ENCODE measurements around the gene SLC2A6. TPM values are rescaled to one million over a fixed set of nuclear protein-coding genes. Genes with fewer than 3 reads are reported as not detected.

The SLC2A6 gene
- polyA plus RNA-seq, 2 donors: 0.69 TPM

DNA sequence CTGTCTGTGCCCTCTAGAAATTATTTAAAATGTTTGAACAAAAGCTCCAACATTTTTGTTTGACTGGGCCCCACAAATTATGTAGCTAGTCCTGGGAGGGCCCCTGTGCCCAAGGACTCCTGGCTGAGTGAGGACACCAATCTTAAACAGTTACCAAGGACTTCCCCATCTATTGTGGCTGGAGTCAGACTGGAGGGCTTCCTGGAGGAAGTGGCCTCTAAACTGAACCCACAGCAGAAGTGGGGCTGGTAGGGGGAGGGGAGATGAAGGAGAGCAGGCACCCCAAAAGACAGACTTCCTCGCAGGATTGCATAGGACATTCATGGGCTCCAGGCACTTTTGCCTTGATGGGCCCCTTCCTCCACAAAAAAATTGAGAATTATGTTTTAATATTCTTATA, 48.7 kb downstream of the SLC2A6 start:
- no peaks in the 10 kb centered on the region for H3K27me3 ChIP-seq (ENCODE audit: control insufficient read depth in 1 of 2, insufficient read depth in 2 of 2, low read length in 2 of 2)
- H3K4me1 ChIP-seq (ENCODE audit: control insufficient read depth in 2 of 2, insufficient read depth in 2 of 2, low read length in 1 of 2): peaks cover 0 to 5% of the 10 kb centered on the region in 2 donors
- H3K27ac ChIP-seq (ENCODE audit: low read depth in 2 of 2, low read length in 1 of 2): no peak overlapping the region
- no peaks in the 10 kb centered on the region for H3K9me3 ChIP-seq (ENCODE audit: control insufficient read depth in 2 of 2, insufficient read depth in 1 of 2, low read depth in 1 of 2, low read length in 1 of 2)
- 95 to 100% methylated on average over 1 of the region's 1 CpG for WGBS, 2 donors
- no peak overlapping the region for H3K4me3 ChIP-seq (ENCODE audit: low read depth in 1 of 2, low read length in 2 of 2)
- peaks cover 0 to 3% of the 10 kb centered on the region in 2 donors for H3K36me3 ChIP-seq (ENCODE audit: control insufficient read depth in 2 of 2, insufficient read depth in 2 of 2, low read length in 1 of 2)

DNA sequence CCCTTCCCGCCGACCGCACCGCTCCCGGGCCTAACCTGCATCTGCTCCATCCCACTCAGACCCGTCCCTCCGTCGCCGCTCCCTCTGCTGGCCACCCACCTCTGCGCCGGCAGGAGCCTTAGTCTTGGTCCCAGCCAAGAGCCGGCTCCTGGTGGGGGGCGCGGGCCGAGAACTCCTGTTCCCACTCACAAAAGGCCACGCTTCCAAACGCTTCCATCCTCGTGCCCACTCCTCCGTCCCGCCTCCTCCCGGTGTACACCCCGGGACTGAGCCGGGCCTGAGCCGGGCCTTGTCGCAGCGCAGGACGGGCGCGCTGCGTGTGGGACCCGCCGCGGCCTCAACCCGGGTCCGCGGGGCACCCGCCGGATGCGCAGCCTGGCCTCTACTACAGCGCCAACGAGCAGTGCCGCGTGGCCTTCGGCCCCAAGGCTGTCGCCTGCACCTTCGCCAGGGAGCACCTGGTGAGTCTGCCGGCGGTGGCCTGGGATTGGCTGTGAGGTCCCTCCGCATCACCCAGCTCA, 49.2 kb downstream of the SLC2A6 start:
- no peaks in the 10 kb centered on the region for H3K27me3 ChIP-seq (ENCODE audit: control insufficient read depth in 1 of 2, insufficient read depth in 2 of 2, low read length in 2 of 2)
- peaks cover 0 to 5% of the 10 kb centered on the region in 2 donors for H3K4me1 ChIP-seq (ENCODE audit: control insufficient read depth in 2 of 2, insufficient read depth in 2 of 2, low read length in 1 of 2)

DNA sequence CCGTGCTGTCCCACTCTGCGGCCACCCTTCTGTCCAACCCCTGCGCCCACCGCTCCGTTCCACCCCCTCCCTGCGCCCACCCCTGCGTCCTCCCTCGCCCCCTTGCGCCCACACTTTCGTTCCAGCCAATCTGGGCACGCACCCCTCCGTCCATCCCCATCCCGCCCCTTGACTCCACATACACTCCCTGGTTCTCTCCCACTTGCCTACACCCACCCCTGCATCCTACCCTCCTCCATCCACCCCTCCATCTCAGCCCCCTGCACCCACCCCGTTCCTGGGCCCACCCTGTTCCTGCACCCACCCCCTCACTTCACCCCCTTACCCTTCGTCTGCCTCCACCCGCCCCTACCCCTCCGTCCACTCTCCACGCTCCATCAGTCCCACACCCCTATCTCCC, 49.7 kb downstream of the SLC2A6 start:
- Histone ChIP-seq H3K4me1 (ENCODE audit: control insufficient read depth in 2 of 2, insufficient read depth in 2 of 2, low read length in 1 of 2) (peaks cover 0 to 5% of the 10 kb centered on the region in 2 donors), H3K27ac (ENCODE audit: low read depth in 2 of 2, low read length in 1 of 2) (no peak overlapping the region), H3K36me3 (ENCODE audit: control insufficient read depth in 2 of 2, insufficient read depth in 2 of 2, low read length in 1 of 2) (peaks cover 0 to 3% of the 10 kb centered on the region in 2 donors), H3K4me3 (ENCODE audit: low read depth in 1 of 2, low read length in 2 of 2) (no peak overlapping the region), H3K9me3 (ENCODE audit: control insufficient read depth in 2 of 2, insufficient read depth in 1 of 2, low read depth in 1 of 2, low read length in 1 of 2) (no peaks in the 10 kb centered on the region), H3K27me3 (ENCODE audit: control insufficient read depth in 1 of 2, insufficient read depth in 2 of 2, low read length in 2 of 2) (no peaks in the 10 kb centered on the region)
- 4 to 5% methylated on average over 8 to 18 of the region's 18 CpGs for WGBS, 2 donors

More for the DNA sequence above, 49.2 kb downstream of the SLC2A6 start:
- H3K36me3 ChIP-seq (ENCODE audit: control insufficient read depth in 2 of 2, insufficient read depth in 2 of 2, low read length in 1 of 2): peaks cover 0 to 3% of the 10 kb centered on the region in 2 donors
- WGBS, 2 donors: 28 to 35% methylated on average over 48 to 49 of the region's 49 CpGs
- no peaks in the 10 kb centered on the region for H3K9me3 ChIP-seq (ENCODE audit: control insufficient read depth in 2 of 2, insufficient read depth in 1 of 2, low read depth in 1 of 2, low read length in 1 of 2)
- no peak overlapping the region for H3K27ac ChIP-seq (ENCODE audit: low read depth in 2 of 2, low read length in 1 of 2)
- no peak overlapping the region for H3K4me3 ChIP-seq (ENCODE audit: low read depth in 1 of 2, low read length in 2 of 2)

DNA sequence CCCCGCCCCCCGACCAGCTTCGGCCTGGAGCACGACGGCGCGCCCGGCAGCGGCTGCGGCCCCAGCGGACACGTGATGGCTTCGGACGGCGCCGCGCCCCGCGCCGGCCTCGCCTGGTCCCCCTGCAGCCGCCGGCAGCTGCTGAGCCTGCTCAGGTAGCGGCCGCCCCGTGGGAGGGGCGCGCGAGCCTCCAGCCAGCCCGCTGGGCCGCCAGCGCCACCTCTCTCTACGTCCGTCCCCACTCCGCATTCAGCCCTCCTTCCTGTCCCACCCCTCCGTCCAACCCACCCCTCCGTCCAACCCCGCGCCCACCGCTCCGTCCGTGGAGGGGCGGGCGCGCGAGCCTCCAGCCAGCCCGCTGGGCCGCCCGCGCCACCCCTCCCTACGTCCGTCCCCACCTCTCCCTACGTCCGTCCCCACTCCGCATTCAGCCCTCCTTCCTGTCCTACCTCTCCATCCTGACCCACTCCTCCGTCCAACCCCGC, 50.2 kb downstream of the SLC2A6 start:
- whole genome bisulfite sequencing, 2 donors: 1 to 2% methylated on average over 35 to 57 of the region's 57 CpGs
- peaks cover 0 to 3% of the 10 kb centered on the region in 2 donors for H3K36me3 ChIP-seq (ENCODE audit: control insufficient read depth in 2 of 2, insufficient read depth in 2 of 2, low read length in 1 of 2)
- peak overlapping the region; percentile 13 to 29 for H3K4me3 ChIP-seq (ENCODE audit: low read depth in 1 of 2, low read length in 2 of 2)
- H3K9me3 ChIP-seq (ENCODE audit: control insufficient read depth in 2 of 2, insufficient read depth in 1 of 2, low read depth in 1 of 2, low read length in 1 of 2): no peaks in the 10 kb centered on the region
- no peak overlapping the region for H3K27ac ChIP-seq (ENCODE audit: low read depth in 2 of 2, low read length in 1 of 2)
- H3K4me1 ChIP-seq (ENCODE audit: control insufficient read depth in 2 of 2, insufficient read depth in 2 of 2, low read length in 1 of 2): peaks cover 0 to 5% of the 10 kb centered on the region in 2 donors
- no peaks in the 10 kb centered on the region for H3K27me3 ChIP-seq (ENCODE audit: control insufficient read depth in 1 of 2, insufficient read depth in 2 of 2, low read length in 2 of 2)

DNA sequence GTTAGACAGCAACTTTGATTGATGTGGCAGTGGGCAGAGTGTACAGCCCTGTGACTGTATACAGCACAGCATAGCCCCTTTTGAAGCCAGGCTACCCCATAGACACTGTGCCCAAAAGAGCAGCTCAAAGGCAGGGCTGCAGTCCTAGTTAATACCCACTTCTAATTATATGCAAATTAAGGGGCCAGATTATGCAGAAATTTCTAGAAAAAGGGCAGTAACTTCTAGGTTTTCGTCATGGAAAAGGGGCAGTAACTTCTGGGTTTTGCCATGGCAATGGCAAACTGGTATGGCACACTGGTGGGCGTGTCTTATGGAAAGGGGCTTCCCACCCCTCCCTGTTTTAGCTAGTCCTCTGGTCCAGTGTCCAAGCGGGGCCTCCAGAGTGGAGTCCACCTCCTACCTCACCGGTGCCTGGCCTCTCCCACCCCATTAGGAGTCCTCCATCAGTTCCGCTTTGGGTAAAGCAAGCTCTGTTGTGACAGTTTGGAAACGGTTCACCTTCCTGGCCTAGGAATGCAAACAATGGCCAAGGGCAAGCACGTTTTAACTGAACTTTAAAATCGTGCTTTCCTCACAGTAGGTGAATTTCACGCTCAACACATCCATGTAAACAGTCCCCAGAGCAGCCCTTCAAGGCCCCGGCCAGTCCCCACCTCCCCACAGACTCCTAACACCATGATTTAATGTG, 51.1 kb downstream of the SLC2A6 start:
- Histone ChIP-seq H3K4me3 (ENCODE audit: low read depth in 1 of 2, low read length in 2 of 2) (peak overlapping the region in 1 of 2 donors; percentile 29), H3K9me3 (ENCODE audit: control insufficient read depth in 2 of 2, insufficient read depth in 1 of 2, low read depth in 1 of 2, low read length in 1 of 2) (no peaks in the 10 kb centered on the region), H3K27me3 (ENCODE audit: control insufficient read depth in 1 of 2, insufficient read depth in 2 of 2, low read length in 2 of 2) (no peaks in the 10 kb centered on the region), H3K27ac (ENCODE audit: low read depth in 2 of 2, low read length in 1 of 2) (no peak overlapping the region), H3K4me1 (ENCODE audit: control insufficient read depth in 2 of 2, insufficient read depth in 2 of 2, low read length in 1 of 2) (peaks cover 0 to 5% of the 10 kb centered on the region in 2 donors), H3K36me3 (ENCODE audit: control insufficient read depth in 2 of 2, insufficient read depth in 2 of 2, low read length in 1 of 2) (peaks cover 0 to 3% of the 10 kb centered on the region in 2 donors)
- 56 to 57% methylated on average over 10 of the region's 10 CpGs for WGBS, 2 donors

DNA sequence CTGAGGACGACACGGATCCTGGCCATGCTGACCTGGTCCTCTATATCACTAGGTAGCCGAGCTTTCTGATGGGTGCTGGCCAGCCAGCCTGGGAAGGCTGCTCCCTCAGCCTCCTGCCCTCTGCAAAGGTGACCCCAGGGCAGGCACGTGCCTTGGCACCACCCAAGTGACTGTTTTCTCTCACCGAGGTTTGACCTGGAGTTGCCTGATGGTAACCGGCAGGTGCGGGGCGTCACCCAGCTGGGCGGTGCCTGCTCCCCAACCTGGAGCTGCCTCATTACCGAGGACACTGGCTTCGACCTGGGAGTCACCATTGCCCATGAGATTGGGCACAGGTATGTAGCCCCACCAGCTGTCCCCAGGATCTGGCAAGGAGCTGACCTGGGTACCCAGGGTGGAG, 52.9 kb downstream of the SLC2A6 start:
- 74 to 84% methylated on average over 11 of the region's 11 CpGs for WGBS, 2 donors
- Histone ChIP-seq H3K27ac (ENCODE audit: low read depth in 2 of 2, low read length in 1 of 2) (no peak overlapping the region), H3K36me3 (ENCODE audit: control insufficient read depth in 2 of 2, insufficient read depth in 2 of 2, low read length in 1 of 2) (peaks cover 0 to 3% of the 10 kb centered on the region in 2 donors), H3K27me3 (ENCODE audit: control insufficient read depth in 1 of 2, insufficient read depth in 2 of 2, low read length in 2 of 2) (no peaks in the 10 kb centered on the region), H3K4me3 (ENCODE audit: low read depth in 1 of 2, low read length in 2 of 2) (no peak overlapping the region), H3K4me1 (ENCODE audit: control insufficient read depth in 2 of 2, insufficient read depth in 2 of 2, low read length in 1 of 2) (peaks cover 0 to 5% of the 10 kb centered on the region in 2 donors), H3K9me3 (ENCODE audit: control insufficient read depth in 2 of 2, insufficient read depth in 1 of 2, low read depth in 1 of 2, low read length in 1 of 2) (no peaks in the 10 kb centered on the region)

DNA sequence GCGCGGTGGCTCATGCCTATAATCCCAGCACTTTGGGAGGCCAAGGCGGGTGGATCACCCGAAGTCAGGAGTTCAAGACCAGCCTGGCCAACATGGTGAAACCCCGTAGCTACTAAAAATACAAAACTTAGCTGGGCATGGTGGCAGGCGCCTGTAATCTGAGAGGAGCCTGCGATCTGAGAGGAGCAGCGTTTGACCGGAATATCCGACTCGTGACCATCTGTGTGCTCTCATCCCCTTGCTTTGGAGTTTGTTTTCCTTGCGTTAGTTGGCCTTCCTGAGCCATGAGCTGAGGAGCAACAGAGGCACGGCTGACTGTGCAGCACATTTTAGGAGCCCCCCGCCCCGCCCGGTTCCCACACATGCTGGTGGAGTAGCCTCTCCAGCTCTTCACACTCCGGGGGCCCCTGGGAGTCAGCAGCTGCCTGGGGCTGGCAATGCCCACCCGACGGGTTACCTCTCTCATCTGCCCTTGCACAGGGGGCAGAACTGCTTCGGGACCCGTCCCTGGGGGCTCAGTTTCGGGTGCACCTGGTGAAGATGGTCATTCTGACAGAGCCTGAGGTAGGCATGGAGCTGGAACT, 53.8 kb downstream of the SLC2A6 start:
- peaks cover 0 to 3% of the 10 kb centered on the region in 2 donors for H3K36me3 ChIP-seq (ENCODE audit: control insufficient read depth in 2 of 2, insufficient read depth in 2 of 2, low read length in 1 of 2)
- no peak overlapping the region for H3K27ac ChIP-seq (ENCODE audit: low read depth in 2 of 2, low read length in 1 of 2)
- H3K27me3 ChIP-seq (ENCODE audit: control insufficient read depth in 1 of 2, insufficient read depth in 2 of 2, low read length in 2 of 2): no peaks in the 10 kb centered on the region
- H3K4me1 ChIP-seq (ENCODE audit: control insufficient read depth in 2 of 2, insufficient read depth in 2 of 2, low read length in 1 of 2): peaks cover 0 to 5% of the 10 kb centered on the region in 2 donors
- WGBS, 2 donors: 88 to 91% methylated on average over 22 of the region's 22 CpGs
- no peaks in the 10 kb centered on the region for H3K9me3 ChIP-seq (ENCODE audit: control insufficient read depth in 2 of 2, insufficient read depth in 1 of 2, low read depth in 1 of 2, low read length in 1 of 2)
- no peak overlapping the region for H3K4me3 ChIP-seq (ENCODE audit: low read depth in 1 of 2, low read length in 2 of 2)

DNA sequence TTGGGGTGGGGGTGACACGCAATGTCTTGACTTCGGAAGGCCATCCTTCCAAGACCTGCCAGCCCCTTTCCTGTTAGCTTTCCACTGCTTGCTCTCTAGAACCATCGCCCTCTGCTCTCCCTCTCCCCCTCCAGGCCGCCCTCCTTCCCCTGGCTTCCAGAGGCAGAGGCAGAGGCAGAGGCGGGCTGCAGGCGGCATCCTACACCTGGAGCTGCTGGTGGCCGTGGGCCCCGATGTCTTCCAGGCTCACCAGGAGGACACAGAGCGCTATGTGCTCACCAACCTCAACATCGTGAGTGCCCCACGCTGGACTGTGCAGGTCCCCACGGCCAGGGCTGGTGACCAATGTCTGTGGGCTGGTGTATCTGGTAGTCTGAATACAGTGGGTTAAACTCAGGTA, 54.7 kb downstream of the SLC2A6 start:
- H3K27ac ChIP-seq (ENCODE audit: low read depth in 2 of 2, low read length in 1 of 2): no peak overlapping the region
- no peak overlapping the region for H3K4me3 ChIP-seq (ENCODE audit: low read depth in 1 of 2, low read length in 2 of 2)
- 93 to 94% methylated on average over 12 of the region's 12 CpGs for WGBS, 2 donors
- H3K36me3 ChIP-seq (ENCODE audit: control insufficient read depth in 2 of 2, insufficient read depth in 2 of 2, low read length in 1 of 2): peaks cover 0 to 3% of the 10 kb centered on the region in 2 donors
- H3K4me1 ChIP-seq (ENCODE audit: control insufficient read depth in 2 of 2, insufficient read depth in 2 of 2, low read length in 1 of 2): peaks cover 0 to 5% of the 10 kb centered on the region in 2 donors
- H3K27me3 ChIP-seq (ENCODE audit: control insufficient read depth in 1 of 2, insufficient read depth in 2 of 2, low read length in 2 of 2): no peaks in the 10 kb centered on the region
- H3K9me3 ChIP-seq (ENCODE audit: control insufficient read depth in 2 of 2, insufficient read depth in 1 of 2, low read depth in 1 of 2, low read length in 1 of 2): no peaks in the 10 kb centered on the region

DNA sequence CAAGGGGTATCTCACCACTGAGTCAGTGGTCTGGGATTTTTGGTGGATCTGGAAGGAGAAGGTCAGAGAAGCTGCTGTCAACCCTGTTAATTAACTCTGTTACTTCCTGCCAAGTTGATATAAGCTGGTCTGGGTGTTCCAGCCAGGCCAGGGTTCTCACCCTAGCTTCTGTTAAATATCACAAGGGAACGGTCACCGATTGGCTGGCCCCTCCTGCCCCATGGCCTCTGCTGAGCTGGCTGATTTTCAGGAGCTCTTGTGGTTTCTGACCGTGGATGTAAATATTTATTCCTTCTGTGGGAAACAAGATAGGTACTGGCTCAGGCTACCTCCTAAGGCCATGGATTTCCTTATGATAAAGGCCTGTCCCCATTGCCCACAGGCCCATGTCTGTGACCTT, 55.7 kb downstream of the SLC2A6 start:
- Histone ChIP-seq H3K9me3 (ENCODE audit: control insufficient read depth in 2 of 2, insufficient read depth in 1 of 2, low read depth in 1 of 2, low read length in 1 of 2) (no peaks in the 10 kb centered on the region), H3K27me3 (ENCODE audit: control insufficient read depth in 1 of 2, insufficient read depth in 2 of 2, low read length in 2 of 2) (no peaks in the 10 kb centered on the region), H3K4me3 (ENCODE audit: low read depth in 1 of 2, low read length in 2 of 2) (no peak overlapping the region), H3K4me1 (ENCODE audit: control insufficient read depth in 2 of 2, insufficient read depth in 2 of 2, low read length in 1 of 2) (no peaks in the 10 kb centered on the region), H3K36me3 (ENCODE audit: control insufficient read depth in 2 of 2, insufficient read depth in 2 of 2, low read length in 1 of 2) (peaks cover 0 to 3% of the 10 kb centered on the region in 2 donors), H3K27ac (ENCODE audit: low read depth in 2 of 2, low read length in 1 of 2) (no peak overlapping the region)
- WGBS, 2 donors: 56 to 73% methylated on average over 3 of the region's 3 CpGs
